RPMI8226 (cell line): ENCODE results near the gene CKAP5.
"Not testable (repeated sequence)": the region's sequence is repeated elsewhere in the genome, so short reads cannot be mapped to it uniquely, and the experiment has no call there.

ENCODE experiments used
- DNase-seq: peaks from one replicate; pipeline ENCODE4 v3.0.0-alpha.2; 2015

CKAP5 gene

GRCh38 chr11:46724088-46724487, 122.0 kb downstream of the CKAP5 start:
- no peak for DNase-seq

DNA sequence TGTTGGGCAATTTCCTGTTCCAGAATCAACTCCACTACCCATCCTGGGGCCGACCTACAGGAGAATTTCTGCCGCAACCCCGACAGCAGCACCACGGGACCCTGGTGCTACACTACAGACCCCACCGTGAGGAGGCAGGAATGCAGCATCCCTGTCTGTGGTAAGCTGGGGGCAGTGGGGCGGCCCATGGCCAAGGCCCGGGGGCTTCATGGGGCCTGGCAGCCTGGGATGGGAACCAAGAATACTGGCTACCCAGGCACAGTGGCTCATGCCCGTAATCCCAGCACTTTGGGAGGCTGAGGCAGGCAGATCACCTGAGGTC, 122.8 kb downstream of the CKAP5 start:
- no peak for DNase-seq

DNA sequence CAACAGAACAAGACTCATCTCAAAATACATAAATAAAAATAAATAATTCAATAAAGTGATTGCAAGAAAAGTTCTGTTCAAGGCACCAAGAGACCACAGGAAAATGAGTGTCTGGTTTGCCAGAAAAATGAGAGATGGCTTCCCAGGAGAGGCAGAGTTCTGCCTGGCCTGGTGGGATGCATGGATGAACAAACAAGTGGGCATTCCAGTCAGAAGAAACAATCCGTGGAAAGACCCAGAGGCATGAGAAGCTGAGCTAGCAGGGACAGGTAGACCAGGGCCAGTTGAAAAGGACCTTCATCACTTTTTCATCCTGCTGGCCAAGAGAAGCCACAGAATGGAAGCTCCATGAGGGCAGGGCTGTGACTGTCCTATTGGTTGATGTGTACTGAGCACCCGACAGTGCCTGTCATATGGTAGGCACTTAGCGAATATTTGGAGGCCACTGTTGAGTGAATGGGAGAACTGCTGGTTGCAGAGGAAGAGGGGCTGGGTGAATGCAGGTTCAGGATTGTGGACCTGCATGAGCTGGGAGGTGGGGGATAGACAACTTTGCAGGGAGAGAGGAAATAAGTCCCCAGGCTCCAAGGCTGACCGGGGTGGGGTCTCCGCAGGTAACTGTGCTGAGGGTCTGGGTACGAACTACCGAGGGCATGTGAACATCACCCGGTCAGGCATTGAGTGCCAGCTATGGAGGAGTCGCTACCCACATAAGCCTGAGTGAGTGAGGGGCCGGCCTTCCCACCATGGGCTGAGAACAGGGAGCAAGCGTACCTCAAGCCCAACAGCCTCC, 123.3 kb downstream of the CKAP5 start:
- DNase-seq: no peak

DNA sequence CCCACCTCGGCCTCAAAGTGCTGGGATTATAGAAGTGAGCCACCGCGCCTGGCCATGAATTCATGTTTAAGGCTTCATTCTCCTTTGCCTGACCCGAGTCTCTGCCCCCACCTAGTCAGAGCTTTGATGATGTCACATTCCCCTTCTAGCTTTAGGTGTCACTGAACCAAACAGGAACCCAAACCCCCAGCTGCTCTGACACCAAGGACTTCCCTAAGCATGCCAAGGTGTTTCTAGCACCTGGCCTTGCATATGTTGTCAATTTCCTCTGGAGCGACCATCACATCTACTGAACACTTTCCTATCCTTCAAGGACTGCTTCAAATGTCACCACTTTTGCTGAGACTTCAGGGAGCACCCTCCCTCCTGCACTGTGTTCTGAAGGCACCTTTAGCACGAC, 124.8 kb downstream of the CKAP5 start:
- DNase-seq: peak; percentile 35

GRCh38 chr11:46719543-46720218, 126.4 kb downstream of the CKAP5 start:
- no peak for DNase-seq

- no peak for DNase-seq
Observed at GRCh38 chr11:46719048-46719542, 127.0 kb downstream of the CKAP5 start, which contains the start of gene F2. F2 (plus strand) TSS chr11:46719213; CDS start chr11:46719236, 23 bp downstream.

GRCh38 chr11:46718155-46719019, 127.7 kb downstream of the CKAP5 start:
- DNase-seq: no peak

GRCh38 chr11:46717825-46718154, 128.3 kb downstream of the CKAP5 start:
- DNase-seq: not testable (repeated sequence)

- DNase-seq: no peak
Observed at GRCh38 chr11:46712874-46713576, 133.1 kb downstream of the CKAP5 start.

DNA sequence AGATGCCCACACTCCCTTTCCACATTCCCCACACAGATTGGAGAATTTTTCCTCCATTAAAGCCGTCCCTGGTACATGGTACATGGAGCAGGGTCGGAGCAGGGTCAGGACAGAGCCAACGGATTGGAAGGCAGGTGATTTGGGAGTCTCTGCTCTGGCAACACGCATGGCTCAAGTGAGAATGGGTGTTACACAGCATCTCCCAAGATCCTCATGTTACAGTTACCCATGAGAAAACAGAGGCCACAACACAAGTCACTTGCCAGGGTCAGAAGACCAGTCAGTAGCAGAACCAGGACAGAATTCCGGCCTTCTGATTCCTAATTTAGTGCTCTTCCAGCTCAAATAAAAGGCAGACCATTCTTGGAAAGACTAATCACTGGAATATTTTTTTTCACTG, 134.8 kb downstream of the CKAP5 start:
- DNase-seq: no peak

DNA sequence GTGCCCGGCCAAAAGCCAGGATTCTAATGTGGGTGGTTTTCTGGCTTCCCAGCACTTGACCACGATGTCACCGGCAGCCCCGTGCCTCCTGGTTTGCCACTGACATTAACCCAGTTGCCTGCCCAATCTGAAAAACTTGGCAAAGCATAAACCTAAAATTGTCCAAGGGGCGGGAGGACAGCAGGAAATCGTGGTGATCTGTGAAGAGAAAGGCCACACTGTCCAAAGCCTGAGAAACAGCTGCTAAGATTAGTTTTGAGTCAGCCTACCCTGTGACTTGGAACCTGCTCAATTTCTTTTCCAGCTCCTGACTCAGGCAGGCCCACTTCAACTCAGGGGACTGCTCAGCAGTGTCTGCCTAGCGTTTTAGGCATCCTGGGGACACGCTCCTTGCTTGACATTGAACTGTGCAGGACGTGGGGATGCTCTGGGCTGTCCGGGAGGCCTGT, 135.2 kb downstream of the CKAP5 start:
- no peak for DNase-seq

DNA sequence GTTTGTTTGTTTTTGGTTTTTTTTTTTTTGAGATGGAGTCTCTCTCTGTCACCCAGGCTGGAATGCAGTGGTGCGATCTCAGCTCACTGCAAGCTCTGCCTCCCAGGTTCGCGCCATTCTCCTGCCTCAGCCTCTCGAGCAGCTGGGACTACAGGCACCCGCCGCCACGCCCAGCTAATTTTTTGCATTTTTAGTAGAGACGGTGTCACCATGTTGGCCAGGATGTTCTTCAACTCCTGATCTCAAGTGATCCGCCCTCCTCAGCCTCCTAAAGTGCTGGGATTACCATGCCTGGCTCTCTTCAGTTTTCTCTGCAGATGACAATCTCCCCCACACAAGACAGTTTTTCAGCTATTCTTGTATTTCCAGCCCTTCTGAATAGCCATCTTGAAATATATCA, 136.7 kb downstream of the CKAP5 start:
- DNase-seq: not testable (repeated sequence)

- DNase-seq: no peak
Observed at GRCh38 chr11:46706886-46707285, 139.2 kb downstream of the CKAP5 start.

DNA sequence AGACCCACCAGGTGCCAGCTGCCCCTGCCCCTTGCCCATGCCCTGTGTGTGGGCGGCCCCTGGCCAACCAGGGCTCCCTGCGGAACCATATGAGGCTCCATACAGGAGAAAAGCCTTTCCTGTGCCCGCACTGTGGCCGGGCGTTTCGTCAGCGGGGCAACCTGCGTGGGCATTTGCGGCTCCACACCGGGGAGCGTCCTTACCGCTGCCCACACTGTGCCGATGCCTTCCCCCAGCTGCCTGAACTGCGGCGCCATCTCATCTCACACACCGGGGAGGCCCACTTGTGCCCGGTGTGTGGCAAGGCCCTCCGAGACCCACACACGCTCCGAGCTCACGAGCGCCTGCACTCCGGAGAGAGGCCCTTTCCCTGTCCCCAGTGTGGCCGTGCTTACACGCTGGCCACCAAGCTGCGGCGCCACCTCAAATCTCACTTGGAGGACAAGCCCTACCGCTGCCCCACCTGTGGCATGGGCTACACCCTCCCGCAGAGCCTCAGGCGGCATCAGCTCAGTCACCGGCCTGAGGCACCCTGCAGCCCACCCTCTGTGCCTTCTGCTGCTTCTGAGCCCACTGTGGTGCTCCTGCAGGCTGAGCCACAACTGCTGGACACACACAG, 140.9 kb downstream of the CKAP5 start:
- DNase-seq: no peak

DNA sequence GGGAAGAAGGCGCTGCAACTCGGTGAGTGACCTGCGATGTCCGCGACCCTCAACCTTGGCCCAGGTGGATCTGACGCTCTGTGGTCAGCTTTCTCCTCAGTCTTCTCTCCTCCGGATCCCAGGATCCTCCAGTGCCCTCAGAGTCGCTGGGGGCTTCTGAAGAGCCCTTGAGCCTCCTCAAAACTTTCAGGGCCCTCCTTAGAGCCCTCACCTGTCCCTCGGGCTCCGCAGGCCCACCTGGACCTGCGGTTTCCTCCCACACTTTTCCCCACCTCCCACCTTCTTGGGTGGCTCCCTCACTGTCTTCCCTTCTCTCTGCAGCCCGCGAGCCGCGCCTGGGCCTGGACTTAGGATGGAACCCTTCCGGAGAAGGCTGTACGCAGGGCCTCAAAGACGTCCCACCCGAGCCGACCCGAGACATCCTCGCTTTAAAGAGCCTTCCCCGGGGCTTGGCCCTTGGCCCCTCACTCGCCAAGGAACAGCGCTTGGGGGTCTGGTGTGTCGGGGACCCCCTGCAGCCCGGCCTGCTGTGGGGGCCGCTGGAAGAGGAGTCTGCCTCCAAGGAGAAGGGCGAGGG, 144.9 kb downstream of the CKAP5 start:
- no peak for DNase-seq

GRCh38 chr11:46700241-46701077, 145.6 kb downstream of the CKAP5 start, which contains the start of the genes ARHGAP1 and ZNF408:
ARHGAP1 (minus strand) TSS chr11:46700619; CDS start chr11:46696107, 4,512 bp downstream.
ZNF408 (plus strand) TSS chr11:46701031; CDS start chr11:46701048, 17 bp downstream.
- peak; percentile 100 for DNase-seq

GRCh38 chr11:46698597-46698996, 147.5 kb downstream of the CKAP5 start:
- DNase-seq: no peak

- no peak for DNase-seq
Observed at GRCh38 chr11:46697723-46698122, 148.4 kb downstream of the CKAP5 start.

DNA sequence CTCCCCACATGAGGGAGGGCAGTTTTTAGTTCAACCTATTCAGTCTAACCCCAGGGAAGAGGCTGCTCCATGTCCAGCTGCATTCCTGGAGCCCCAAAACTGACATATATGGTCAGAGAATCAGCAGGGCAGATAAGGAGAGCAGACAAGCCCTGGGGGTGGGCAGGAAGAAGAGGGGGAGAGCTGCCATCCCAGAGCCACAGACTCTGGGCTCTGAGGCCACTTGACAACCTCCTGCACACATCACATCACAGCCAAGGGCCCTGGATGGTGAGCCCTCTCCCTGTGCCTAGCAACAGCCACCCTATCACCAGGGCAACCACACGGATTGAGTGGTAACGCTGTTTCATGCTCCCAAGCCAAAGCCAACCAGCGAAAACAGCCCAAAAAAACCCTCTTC, 148.8 kb downstream of the CKAP5 start:
- no peak for DNase-seq

- no peak for DNase-seq
Observed at GRCh38 chr11:46696212-46696558, 149.9 kb downstream of the CKAP5 start.
